ENCODE data around the gene PLAU.
"Not testable (repeated sequence)": the region's sequence is repeated elsewhere in the genome, so short reads cannot be mapped to it uniquely, and the experiment has no call there.

Gene PLAU

GRCh38 chr10:73900064-73900463 lies 10.9 kb upstream of the PLAU start:
- no peak for DNase-seq

- no peak for DNase-seq
These were observed 9.7 kb upstream of the PLAU start for GRCh38 chr10:73901261-73901660.

- DNase-seq = no peak
These were observed 8.6 kb upstream of the PLAU start for GRCh38 chr10:73902351-73902750.

GRCh38 chr10:73905256-73906020 lies 5.5 kb upstream of the PLAU start:
- DNase-seq = no peak

- DNase-seq = no peak
These were observed 4.1 kb upstream of the PLAU start for GRCh38 chr10:73906524-73907447.

- no peak for DNase-seq
These were observed 3.0 kb upstream of the PLAU start for GRCh38 chr10:73907841-73908517.

GRCh38 chr10:73908853-73909539 lies 1.9 kb upstream of the PLAU start:
- peak; percentile 11 for DNase-seq

GRCh38 chr10:73909540-73910115 lies 1.3 kb upstream of the PLAU start:
- DNase-seq = no peak

- DNase-seq = no peak
These were observed 550 bp upstream of the PLAU start for GRCh38 chr10:73910401-73910763.

GRCh38 chr10:73911553-73912004 lies 647 bp downstream of the PLAU start:
- DNase-seq = no peak

- DNase-seq = no peak
These were observed 3.1 kb downstream of the PLAU start for GRCh38 chr10:73914036-73914435.

GRCh38 chr10:73915206-73915851 lies 4.4 kb downstream of the PLAU start:
- no peak for DNase-seq

GRCh38 chr10:73916761-73917470 lies 6.0 kb downstream of the PLAU start:
- DNase-seq = no peak

- DNase-seq = no peak
These were observed 6.8 kb downstream of the PLAU start for GRCh38 chr10:73917566-73918305.

- not testable (repeated sequence) for DNase-seq
These were observed 8.5 kb downstream of the PLAU start for GRCh38 chr10:73919481-73919880.

- no peak for DNase-seq
These were observed 9.2 kb downstream of the PLAU start for GRCh38 chr10:73920089-73920488.

- no peak for DNase-seq
These were observed 11.3 kb downstream of the PLAU start for GRCh38 chr10:73922007-73922863.

- DNase-seq = no peak
These were observed 11.9 kb downstream of the PLAU start for GRCh38 chr10:73922864-73923133.

GRCh38 chr10:73923935-73924598 lies 13.1 kb downstream of the PLAU start:
- no peak for DNase-seq

Measured in NCI-H1436 (cell line).